HG03571 (cell line): ENCODE data around the gene ZWILCH.
"Not testable (repeated sequence)": the region's sequence is repeated elsewhere in the genome, so short reads cannot be mapped to it uniquely, and the experiment has no call there.

Experiments used
- ATAC-seq: cut with Tn5 transposase; IDR thresholded peaks from one replicate; pipeline ENCODE4 v1.9.1; 2021; ENCODE audit not compliant: unreplicated experiment

Gene ZWILCH

GRCh38 chr15:66504563-66505429 is at the start of gene ZWILCH, which contains the start of gene RPL4:
ZWILCH (plus strand) TSS chr15:66505326; CDS start chr15:66505339, 13 bp downstream.
RPL4 (minus strand) TSS chr15:66504855; CDS start chr15:66504790, 65 bp downstream.
- peak; percentile 63 for ATAC-seq

- ATAC-seq, result no peak
Observed at GRCh38 chr15:66456211-66456610, 48.9 kb upstream of the ZWILCH start.

- ATAC-seq, result no peak
Observed at GRCh38 chr15:66459818-66460615, 45.1 kb upstream of the ZWILCH start.

- not testable (repeated sequence) for ATAC-seq
Observed at GRCh38 chr15:66461294-66461693, 43.8 kb upstream of the ZWILCH start.

GRCh38 chr15:66461917-66462316 is 43.2 kb upstream of the ZWILCH start:
- no peak for ATAC-seq

GRCh38 chr15:66462627-66463026 is 42.5 kb upstream of the ZWILCH start:
- no peak for ATAC-seq

GRCh38 chr15:66465294-66465693 is 39.8 kb upstream of the ZWILCH start:
- ATAC-seq, result not testable (repeated sequence)

- not testable (repeated sequence) for ATAC-seq
Observed at GRCh38 chr15:66467162-66468040, 37.7 kb upstream of the ZWILCH start.

GRCh38 chr15:66470825-66471224 is 34.3 kb upstream of the ZWILCH start:
- not testable (repeated sequence) for ATAC-seq

- ATAC-seq, result peak; percentile 66
Observed at GRCh38 chr15:66472176-66472999, 32.7 kb upstream of the ZWILCH start.

- ATAC-seq, result no peak
Observed at GRCh38 chr15:66474135-66474534, 31.0 kb upstream of the ZWILCH start.

- no peak for ATAC-seq
Observed at GRCh38 chr15:66474963-66475362, 30.2 kb upstream of the ZWILCH start.

- no peak for ATAC-seq
Observed at GRCh38 chr15:66476535-66476934, 28.6 kb upstream of the ZWILCH start.

GRCh38 chr15:66477011-66477410 is 28.1 kb upstream of the ZWILCH start:
- ATAC-seq, result no peak

- ATAC-seq, result no peak
Observed at GRCh38 chr15:66480267-66480666, 24.9 kb upstream of the ZWILCH start.

- no peak for ATAC-seq
Observed at GRCh38 chr15:66481107-66481856, 23.8 kb upstream of the ZWILCH start.

GRCh38 chr15:66482539-66482938 is 22.6 kb upstream of the ZWILCH start:
- no peak for ATAC-seq

GRCh38 chr15:66483131-66483566 is 22.0 kb upstream of the ZWILCH start:
- ATAC-seq, result no peak

GRCh38 chr15:66484539-66485112 is 20.5 kb upstream of the ZWILCH start:
- ATAC-seq, result no peak
